Activated CD4-positive, alpha-beta T cell treated with anti-CD3 and anti-CD28 coated beads, Interleukin-2, amount 50 U/mL, for 1 hour (primary cell): ENCODE data around the gene ZNF185.
A peak's percentile ranks its signal among the peaks of the same experiment; 100 is the strongest.
"Not testable (repeated sequence)": the region's sequence is repeated elsewhere in the genome, so short reads cannot be mapped to it uniquely, and the experiment has no call there.

Experiments used
- DNase-seq: peaks from one replicate; pipeline ENCODE4 v3.0.0-alpha.2; 2020

ZNF185 gene

DNA sequence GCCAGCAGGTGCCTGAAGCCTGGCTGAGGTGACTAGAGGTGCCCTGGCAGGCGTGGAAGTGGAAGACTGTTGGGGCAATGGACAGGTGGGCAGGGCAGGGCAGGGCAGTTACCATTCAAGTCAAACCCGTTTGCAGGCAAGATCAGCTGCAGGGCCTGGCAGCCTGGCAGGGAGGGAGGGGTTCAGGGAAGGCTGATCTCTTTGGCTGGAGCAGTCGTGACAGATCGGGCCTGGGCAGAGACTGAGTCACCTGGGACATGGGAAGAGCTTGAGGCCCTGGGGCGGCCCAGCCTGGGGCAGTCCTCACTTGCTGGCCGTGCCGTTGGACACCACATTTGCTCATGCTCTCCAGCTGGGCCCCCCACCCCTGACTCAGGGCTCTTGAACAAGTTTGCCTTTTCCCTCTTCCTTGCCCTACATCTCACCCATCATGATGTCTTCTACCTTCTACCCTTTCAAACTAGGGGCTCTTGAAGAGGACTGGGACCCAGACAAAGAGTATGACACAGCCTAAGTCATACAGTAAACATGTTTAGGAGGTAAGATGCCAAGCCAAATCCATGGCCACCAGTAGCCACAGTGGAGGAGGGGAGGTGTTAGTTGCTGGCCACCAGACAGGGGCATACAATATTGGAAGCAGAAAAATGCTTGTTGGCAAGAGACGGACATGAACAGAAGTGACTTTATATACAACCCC lies 2.0 kb upstream of the ZNF185 start:
- DNase-seq: no peak

DNA sequence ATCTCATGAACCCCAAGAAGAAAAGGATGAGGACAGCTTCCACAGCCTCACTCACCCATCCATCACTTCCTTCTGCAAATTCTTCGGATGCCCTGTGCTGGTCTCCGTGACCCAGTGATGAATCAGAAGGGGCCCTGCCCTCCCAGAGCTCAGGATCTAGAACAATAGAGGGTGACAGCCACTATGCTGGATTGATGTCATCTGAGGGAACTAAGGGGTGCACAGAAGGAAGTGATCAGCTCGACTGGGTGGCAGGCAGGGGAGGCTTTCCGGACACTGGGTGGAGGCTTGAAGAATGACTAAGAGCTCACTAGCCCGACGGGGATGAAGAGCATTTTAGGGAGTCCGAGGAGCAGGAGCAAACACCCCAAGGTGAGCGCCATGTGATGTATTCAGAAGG lies 1.4 kb upstream of the ZNF185 start:
- DNase-seq: no peak

DNA sequence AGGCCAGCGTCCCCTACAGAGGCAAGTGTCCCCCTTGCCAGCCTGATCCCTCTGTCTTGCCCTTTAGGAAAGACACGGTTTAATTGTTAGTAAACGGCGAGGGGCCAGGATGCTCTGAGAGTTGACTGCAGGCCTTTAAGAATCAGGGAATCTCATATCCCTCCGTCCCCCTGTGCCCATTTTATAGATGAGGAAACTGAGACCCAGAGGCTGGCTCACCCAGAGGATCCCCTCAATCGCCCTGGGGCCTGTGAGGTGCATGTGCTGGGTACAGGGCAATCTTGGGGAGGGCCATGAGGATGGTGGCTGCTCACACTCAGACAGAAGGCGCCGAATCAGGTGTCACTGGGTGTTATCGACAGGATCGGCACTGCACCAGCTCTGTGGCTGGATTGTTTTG lies 575 bp downstream of the ZNF185 start:
- DNase-seq: no peak

DNA sequence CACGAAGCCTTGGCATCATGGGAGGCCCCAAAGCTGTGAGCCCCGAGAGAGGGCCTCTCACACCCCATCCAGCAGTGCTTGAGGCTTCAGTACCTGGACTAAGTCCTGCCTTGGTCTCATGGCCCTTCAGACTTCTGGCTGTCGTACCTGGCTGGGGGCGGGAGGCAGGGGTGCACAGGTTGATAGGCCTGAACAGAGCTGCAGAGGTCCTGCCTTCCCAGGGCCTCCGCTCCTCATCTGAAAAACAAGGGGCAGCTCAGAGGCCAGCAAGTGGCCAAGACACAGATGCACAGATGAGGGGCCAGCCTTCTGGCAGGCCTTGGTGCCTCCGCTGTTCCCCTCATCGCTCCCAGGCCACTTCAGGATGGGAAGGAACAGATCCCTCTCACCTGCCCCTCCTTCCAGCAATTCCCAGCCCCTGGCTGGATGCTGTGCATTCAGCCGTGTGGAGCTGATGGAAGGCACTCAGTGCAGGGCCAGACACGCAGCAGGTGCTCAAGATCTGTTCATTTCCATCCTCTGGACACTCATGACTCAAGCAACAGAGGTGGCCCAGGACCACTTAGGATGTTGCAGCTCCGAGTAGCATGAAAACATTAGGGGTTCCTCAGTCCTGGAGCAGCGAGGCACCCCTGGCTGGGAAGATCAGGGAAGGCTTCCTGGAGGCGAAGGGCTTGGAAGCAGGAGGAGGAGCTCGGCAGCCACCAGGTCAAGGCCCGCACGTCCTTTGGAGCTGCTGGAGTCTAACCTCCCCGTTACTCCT lies 1.4 kb downstream of the ZNF185 start:
- DNase-seq: no peak

DNA sequence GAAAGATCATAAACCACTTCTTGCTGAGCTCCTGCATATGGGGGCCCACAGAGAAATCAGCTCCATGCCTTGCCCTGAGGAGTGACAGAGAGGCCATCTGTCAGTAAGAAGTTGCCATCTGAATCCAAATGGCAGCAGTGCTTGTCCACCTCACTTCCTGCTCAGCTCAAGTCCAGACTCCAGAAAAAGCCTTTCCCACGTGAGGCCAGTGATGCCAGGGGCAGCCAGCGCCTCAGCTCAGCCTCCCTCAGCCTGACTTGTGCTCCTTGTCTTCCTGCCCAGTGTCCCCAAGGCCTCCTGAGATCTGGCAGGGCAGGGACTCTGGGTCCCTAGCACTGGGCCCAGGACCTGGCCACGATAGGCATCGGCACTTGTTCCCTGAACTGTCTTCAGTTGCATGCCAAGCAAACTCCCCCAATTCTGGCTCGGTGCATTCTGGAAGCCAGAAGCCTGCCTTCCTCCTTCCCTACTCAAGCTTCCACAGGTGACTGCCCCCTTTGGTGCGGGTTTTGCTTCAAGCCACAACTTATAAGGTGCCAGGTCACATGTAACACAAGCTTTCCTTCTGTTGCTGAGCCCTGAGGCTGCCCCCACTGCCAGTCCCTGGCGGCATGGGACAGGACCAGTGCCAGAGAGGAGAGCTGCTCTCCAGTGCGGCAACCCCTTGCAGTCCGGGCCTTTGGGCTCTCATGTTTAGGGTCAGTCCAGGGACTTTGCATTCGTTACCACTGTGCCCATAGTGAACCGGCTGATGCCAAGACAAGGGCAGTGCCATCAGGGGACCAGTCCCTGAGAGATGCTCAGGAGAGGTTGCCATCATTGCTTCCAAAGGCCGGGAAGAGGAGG lies 2.2 kb downstream of the ZNF185 start:
- DNase-seq: no peak

DNA sequence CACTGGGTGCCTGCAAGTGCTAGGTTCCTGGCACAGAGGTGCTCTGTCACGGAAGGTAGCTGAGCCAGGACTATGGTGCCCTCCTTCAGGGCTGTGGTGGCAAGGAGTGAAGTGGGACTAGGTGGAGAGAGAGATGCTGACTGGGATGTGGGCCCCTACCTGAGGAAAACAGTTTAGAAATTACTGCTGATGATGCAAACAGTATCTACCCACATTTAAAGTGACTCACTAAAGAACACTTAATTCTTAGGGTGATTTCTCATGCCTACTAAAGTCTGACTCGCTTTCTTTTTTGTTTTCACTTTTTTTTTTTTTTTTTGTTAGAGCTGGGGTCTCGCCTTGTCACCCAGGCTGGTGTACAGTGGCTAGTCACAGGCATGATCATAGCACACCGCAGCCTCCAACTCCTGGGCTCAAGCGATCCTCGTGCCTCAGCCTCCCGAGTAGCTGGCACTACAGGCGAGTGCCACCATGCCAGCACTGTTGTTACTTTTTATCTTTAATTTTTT lies 3.1 kb downstream of the ZNF185 start:
- no peak for DNase-seq

DNA sequence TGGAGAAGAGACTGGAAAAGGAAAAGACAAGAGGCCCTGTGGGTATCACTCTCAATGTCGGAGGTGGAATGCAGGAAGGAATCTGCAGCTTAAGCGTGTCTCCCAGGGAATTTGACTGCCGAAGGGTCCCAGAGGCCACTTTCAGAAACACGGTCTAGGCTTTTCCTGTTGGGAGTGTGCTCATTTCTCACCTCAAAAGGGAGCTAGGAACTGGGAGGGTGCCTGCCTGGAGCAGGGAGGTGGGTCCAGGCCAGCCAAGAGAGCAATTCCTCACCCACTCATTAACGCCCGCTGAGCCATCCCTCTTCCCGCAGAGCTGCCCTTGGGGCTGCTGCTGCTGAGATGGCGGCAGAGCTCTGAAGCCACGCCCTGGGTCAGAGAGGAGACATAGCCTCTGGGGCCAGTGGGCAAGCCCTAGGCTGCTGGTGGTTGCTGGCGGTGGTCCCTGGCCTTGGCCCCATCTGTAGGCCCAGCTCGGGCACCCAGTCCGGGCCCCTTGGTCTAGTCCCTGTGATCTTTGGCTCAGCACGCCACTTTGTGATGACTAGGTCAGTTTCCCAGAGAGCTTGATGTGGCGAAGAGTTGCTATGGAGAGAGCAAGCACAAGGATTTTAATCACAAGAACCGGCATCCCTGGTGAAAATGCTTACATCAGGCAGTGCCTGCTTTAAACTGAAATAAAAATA lies 4.1 kb downstream of the ZNF185 start:
- DNase-seq: no peak

DNA sequence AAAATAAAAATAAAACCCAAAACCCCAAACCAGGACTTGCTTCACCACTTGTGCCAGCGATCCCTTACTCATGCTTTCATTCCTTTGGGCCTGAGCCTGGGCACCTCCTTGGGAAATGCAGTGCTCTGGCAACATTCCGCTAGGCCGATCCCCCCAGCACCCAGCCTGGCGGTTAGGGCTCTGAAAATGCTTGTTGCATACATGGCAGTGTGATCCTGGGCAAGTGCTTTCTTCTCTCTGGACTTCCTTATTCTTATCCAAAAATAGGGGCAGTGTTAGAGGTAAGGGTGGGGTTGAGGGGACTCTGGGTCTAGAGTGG lies 4.6 kb downstream of the ZNF185 start:
- DNase-seq: no peak

DNA sequence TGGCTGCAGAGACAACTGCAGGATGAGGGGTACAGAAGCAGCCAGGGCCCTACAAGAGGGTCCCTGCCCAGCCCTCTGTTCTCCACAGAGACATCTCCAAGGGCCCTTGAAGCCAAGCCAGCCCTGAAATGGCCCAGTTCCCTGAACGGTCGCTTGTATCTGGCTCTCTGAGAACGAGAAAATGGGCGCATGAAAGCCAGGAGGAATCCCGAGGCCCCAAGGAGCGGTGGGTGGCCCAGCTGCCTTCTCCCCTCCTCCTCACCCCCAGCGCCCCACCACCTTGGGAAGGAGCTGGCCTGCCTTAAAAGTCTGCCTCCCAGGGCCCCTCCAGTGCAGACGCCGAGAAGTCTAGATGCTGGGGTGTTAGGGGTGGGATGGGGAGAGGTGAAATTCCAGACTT lies 5.7 kb downstream of the ZNF185 start:
- no peak for DNase-seq

DNA sequence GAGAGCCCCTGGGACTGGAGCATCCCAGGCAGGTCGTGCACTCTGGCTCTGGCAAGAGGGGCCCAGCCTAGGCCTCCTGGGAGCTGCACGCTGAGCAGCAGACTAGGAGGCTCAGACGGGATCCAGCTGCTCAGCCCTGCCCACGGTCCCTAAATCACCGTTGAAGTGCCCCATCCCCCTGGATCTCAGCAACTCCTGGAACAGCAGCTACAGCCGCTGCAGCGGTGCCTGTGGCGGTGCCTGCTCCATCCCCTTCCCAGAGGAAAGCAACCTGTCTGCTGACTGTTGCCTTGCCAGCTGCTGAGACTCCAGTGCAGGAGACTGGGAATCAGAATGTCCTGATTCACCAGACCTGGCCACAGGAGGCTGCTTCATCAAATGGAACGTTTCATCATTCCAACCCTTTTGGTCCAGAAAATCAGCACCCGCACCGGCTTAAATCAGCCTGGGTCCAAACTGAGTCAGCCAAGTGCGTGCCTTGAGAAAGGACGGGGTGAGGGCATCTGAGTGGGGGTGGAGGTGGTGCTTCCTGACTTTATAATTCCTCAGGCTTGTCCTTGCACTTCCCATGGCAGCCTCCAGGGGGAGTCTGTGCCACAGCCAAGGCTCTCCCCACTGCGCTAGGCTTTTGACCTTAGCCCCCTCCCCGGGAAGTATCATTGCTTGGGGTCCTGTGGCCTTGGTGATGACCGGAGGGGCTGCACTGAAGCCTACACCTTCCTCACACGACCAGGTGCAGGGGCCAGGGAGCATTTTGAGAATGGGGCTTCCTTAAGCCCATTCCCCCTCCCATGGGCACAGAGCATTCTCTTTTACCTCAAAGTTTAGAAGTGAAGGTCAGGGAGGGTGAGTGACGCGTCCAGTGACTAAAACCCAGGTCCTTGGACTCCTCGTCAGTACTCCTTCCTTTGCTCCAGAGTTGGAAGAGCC lies 6.5 kb downstream of the ZNF185 start:
- peak; percentile 16 for DNase-seq

DNA sequence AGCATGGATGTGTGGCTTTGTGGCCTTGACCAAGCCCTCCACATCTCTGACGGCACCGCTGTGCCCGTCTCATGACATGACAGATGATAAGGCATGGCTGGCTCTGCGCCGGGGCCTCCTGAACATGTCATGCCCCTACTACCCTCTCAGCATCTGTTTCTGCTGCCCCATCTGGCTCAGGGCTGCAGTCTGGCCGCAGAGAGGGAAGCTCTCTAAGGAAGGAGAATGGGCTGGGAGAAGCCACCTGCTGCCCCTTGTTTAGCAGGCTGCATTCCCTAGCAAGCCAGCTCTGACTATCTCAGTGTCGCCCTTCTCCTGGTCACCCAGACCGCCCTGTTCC lies 7.2 kb downstream of the ZNF185 start:
- DNase-seq: no peak

DNA sequence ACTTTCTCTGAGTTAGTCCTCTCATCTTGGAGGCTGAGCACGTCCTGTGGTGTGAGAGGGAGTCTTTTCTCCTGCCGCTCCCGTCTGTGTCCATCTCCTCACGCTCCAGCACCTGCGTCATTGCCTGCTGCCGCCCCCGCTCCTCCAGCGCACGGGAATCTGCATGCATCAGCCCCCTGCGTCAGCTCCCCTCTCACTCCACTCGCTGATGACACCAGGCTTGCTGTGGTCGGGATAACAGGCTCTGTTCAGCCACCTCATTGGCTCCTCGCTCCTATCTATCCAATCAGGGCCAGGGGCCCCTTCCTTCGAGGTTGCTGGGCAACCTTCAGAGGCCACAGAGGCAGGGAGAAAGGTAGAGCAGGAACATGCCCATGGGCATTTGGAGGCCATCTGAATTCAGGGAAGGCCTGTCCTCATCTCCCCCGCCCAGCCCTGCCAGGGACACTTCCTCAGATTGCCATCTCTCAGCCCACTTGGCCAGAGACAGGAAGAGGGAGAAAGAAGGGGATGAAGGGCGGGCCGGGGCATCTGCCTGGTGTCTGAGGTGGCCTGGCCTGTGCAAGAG lies 9.3 kb downstream of the ZNF185 start:
- DNase-seq: no peak

DNA sequence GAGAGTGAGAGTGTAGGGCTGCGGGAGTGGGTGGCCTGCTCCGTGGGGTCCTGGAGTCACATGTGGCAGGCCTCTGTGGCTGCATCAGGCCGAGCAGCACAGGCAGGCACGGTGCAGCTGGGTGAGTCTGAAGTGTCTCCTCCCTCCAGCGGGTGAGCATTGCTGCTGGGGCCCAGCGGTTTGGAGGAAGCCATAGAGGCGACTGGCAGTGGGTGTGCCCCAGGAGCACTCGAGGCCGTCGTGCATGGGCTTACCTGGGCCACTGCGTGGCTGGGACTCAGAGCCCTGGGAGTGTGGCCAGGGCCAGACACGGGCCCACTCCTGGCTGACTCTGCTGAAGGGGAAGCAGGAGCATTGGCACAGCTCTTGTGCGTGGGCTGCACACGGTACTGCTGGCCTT lies 10.6 kb downstream of the ZNF185 start:
- DNase-seq: no peak

DNA sequence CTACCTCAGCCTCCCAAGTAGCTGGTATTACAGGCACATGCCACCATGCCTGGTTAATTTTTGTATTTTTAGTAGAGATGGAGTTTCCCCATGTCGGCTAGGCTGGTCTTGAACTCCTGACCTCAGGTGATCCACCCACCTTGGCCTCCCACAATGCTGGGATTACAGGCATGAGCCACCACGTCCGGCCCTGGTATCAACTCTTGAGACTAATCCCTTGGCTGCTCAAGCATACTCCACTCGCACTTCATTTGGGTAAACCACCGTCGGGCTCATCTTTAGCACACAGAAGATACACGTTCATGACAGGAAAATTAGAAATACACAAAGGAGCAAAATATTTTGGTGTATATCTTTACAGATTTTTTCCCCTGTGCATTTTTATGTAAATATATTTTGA lies 12.2 kb downstream of the ZNF185 start:
- DNase-seq: not testable (repeated sequence)

DNA sequence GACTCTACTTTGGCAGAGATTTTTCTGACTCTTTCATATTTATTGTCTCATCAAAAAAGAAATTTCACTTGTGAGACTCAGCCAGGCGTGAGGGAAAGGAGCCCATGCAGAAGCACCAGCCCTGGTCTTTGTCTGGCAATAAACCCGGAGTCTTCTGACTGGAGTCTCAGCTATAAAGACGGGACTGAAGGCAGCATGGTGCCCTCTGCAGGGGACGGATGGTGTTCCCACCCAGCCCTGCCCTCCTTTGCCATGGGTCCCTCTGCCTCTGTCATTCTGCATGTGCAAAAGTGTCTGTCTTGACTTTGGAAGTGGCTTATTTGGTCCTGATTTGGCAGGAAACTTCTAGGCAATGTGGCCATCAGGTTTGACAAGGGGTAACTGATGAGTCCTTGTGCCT lies 14.2 kb downstream of the ZNF185 start:
- no peak for DNase-seq

DNA sequence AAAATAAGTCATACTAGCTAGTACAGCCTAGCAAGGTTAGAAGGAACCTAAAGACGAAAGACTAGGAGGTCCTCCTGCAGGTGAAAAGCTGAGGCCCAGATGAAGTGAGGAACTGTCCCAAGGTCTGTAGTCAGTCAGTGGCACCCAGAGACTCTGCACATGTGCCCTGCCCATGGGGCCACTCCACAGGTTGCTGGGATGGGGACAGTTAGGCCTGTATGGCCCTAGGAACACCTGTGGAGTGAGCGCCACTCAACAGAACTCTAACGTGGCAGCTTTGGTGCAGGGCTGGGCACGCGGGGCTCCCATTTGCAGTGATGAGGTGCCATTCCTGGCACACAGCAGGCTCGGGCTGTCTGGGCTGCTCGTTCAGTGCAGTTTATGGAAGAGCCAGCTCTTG lies 14.8 kb downstream of the ZNF185 start:
- DNase-seq: no peak

DNA sequence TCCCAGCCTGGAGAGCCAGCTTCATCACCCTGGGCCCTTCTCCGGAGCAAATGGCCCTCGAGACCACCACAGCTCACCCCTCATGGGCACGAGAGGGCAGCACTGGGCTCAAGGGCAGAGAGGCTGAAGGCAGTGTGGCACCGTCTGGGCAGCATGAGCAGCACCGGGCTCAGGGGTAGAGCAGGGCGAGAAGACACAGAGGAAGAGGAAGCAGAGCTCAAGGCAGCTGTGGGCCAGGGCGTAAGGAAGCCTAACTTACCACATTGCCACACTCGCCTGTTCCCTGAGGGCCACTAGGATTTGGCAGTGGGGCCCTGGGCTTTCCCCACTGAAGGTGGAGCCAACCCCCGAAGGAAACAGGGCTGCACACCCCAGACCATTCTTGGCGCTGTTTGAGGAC lies 15.5 kb downstream of the ZNF185 start:
- DNase-seq: no peak

DNA sequence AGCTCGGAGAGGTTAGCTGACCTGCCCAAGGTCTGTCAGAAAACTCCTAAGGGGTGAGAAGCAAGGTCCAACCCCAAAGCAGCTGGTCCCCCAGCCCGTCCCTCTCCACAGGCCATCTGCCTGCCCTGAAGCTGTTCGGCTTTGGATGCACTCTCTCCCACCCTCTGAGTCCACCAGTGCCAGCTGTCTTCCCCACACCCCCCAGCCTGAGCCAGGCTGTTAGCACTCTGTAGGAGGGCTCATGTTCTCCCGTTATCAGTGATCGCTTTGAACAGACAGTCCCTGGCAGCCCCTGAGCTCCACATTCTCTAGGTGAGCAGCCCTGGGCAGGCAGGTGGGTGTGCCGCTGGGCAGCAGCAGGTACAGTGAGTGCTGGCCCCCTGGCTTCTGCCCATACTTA lies 16.0 kb downstream of the ZNF185 start:
- DNase-seq: no peak

DNA sequence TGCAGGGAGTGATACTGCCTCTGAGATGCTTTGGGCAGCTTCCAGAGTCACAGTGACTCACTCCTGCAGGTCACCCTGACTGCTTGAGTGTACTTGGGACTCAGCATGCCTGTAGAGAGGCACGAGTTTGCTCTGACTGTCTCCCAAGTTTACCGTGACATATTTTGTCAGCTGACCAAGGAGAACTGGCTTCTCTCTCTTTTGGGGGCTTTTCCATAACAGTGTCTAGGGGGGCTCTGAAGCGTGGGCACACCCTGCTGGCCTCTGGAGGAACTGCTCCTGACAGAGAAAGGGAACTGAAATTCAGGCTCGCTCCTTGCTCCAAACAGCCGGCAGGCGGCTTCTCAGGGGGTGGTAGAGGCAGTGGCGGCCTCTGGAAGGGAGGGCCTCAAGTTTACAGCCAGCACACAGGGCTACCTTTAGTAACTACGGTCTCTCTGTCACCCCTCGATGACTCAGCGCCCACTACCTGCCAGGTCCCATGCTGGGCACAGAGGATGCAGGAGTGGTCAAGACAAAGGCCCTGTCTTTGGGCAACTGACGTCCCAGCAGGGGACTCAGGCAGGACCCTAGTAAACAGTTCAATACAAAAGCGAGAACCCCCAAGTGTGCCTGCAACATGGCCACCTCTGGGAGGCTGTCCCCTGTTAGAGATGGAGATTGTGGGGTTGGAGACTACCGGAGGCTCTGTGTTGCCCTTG lies 17.8 kb downstream of the ZNF185 start:
- no peak for DNase-seq

DNA sequence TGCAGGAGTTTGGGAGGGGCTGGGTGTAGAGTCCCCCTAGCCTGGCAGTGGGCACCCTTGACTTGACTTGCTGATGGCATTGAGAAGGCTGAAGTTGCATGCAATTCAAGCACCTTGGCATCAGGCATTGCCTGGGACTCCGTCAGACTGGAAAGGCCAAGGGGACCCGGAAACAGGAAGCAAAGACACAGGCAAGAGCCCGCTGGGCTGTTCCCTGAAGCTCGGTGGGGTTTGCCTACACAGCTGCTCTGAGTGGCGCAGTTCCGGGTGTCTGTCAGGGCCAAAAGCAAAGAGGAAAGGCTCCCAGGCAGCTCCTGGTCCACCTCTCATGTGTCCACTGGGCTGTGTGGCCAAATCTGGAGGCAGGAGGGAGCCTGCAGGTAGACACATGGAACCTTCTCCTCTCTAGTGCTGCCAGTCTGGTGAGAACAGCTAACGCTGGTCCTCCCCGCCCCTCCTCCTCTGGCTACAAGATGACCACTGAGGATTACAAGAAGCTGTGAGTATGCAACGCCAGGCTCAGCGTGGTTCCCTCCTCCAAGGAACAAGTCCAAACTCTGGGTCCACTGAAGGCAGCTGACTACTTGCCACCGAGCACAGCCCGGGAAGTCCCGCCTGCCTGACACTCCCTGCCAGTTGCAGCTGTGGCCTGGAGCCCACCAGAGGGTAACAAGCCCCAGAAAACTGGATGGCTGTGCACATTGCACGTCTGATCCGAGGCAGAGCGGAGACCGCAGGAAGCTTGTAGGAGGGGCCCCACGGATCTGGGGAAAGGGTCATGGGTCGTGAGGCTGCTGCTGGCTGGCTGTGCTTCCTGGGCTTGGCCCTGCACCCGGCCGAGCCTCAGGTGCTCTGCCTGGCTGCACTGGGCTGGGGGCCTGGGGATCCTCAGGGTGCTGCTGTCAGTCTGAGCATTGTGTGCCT lies 20.1 kb downstream of the ZNF185 start:
- no peak for DNase-seq
